Measurements from ENCODE around the gene SLC7A9. TPM values are rescaled to one million over a fixed set of nuclear protein-coding genes. Genes with fewer than 3 reads are reported as not detected.
"Not testable (repeated sequence)": the region's sequence is repeated elsewhere in the genome, so short reads cannot be mapped to it uniquely, and the experiment has no call there.

The SLC7A9 gene
- total RNA-seq, 1 donor from 2014 or later = 0.32 TPM

DNA sequence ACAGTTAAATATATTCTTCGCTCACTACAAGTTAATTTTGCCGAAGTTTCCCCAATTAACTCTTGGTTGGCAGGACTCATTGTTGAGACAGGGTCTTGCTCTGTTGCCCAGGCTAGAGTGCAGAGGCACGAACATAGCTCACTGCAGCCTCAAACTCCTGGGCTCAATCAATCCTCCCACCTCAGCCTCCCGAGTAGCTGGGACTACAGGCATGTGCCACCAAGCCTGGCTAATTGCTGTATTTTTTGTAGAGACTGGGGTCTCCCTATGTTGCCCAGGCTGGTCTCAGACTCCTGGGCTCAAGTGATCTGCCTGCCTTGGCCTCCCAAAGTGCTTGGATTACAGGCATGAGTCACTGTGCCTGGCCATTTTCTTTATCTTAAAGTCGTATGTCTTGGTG, 15.7 kb upstream of the SLC7A9 start:
- DNase-seq (ENCODE audit: low spot score) = not testable (repeated sequence)

DNA sequence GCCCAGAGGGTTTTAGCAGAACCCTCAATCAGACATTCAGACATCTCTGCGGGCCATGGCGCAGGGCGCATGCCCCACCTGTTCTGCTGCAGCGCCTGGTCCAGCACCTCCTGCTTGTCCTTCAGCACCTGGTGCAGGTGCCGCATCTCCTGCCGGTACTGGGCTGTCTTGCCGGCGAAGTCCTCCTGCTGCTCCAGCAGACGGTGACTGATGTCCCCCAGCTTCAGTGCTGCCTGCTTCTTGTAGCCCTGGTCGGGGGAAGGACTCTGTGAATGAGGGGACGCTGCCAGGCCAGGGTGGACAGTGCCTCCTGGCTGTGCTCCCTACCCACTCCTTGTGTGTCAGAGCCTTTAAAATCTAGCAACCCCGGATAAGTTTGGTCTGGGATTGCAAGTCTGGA, 12.2 kb upstream of the SLC7A9 start:
- no peak for DNase-seq (ENCODE audit: low spot score)

DNA sequence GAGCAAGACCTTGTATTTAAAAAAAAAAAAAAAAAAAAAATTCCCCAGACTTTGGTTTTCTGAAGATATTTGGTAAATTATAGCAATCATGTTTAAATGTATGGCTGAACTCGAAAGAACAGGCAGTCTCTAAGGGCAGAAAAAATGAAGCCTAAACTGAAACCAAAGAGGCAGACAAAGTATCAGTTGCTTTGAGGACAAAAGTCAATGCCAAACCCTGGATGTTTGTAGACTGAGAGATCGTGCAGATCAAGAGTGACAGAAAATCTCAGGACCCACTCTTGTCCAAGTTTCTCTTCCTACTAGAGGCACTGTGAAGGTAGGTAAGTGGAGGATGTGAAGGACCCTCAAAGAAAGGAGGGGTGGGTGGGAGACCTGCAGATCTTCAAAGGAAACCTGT, 11.1 kb upstream of the SLC7A9 start:
- no peak for DNase-seq (ENCODE audit: low spot score)

- DNase-seq (ENCODE audit: low spot score) = no peak
Measured at GRCh38 chr19:32879741-32880140, 10.2 kb upstream of the SLC7A9 start.

GRCh38 chr19:32878988-32879387, 9.4 kb upstream of the SLC7A9 start:
- DNase-seq (ENCODE audit: low spot score) = no peak

DNA sequence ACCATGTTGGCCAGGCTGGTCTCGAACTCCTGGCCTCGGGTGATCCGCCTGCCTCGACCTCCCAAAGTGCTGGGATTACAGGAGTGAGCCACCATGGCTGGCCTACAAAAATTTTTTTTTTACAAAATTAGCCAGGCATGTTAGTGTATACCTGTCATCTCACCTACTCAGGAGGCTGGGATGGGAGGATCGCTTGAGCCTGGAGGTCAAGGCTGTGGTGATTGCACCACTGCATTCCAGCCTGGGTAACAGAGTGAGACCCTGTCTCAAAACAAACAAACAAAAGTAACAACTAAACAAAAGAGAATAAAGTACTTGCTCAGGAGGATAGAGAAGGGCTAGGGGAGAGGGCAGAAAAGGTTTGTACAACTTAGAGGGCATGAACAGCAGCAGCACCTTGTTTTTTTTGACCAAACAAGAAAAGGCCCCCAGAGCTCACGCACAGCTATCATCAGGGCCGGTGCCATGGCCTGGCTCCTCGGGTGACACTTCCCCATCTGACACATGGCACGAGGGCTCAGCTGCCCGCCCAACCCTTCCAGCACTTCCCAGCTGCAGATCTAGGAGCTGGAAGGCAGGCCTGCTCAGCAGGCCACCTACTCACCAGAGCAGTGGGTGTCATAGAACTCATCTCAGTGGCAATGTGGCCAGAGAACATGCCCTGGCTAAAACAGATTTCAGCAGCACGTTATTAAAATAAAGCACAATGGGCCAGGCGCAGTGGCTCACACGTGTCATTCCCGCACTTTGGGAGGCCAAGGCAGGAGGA, 8.6 kb upstream of the SLC7A9 start:
- no peak for DNase-seq (ENCODE audit: low spot score)

DNA sequence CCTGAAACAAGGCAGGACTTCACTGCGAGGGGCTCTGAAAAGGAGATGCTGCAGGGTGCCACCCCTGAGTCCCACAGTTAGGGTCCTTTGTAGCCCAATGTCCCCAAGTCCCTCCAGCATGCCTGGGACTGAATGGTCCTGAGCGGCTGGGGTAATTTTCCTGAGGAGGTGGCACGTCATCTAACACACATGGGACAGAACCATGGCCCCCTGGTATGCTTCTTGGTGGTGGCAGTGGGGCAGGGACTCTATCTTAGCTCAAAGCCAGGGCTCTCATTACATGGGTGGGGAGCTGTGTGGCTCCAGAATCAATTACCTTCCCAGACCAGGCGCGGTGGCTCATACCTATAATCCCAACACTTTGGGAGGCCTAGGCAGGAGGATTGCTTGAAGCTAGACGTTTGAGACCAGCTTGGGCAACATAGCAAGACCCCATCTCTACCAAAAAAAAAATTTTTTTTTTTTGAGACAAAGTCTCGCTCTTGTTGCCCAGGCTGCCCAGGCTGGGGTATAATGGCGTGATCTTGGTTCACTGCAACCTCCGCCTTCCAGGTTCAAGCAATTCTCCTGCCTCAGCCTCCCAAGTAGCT, 7.9 kb upstream of the SLC7A9 start:
- no peak for DNase-seq (ENCODE audit: low spot score)

GRCh38 chr19:32876919-32877285, 7.3 kb upstream of the SLC7A9 start:
- no peak for DNase-seq (ENCODE audit: low spot score)

DNA sequence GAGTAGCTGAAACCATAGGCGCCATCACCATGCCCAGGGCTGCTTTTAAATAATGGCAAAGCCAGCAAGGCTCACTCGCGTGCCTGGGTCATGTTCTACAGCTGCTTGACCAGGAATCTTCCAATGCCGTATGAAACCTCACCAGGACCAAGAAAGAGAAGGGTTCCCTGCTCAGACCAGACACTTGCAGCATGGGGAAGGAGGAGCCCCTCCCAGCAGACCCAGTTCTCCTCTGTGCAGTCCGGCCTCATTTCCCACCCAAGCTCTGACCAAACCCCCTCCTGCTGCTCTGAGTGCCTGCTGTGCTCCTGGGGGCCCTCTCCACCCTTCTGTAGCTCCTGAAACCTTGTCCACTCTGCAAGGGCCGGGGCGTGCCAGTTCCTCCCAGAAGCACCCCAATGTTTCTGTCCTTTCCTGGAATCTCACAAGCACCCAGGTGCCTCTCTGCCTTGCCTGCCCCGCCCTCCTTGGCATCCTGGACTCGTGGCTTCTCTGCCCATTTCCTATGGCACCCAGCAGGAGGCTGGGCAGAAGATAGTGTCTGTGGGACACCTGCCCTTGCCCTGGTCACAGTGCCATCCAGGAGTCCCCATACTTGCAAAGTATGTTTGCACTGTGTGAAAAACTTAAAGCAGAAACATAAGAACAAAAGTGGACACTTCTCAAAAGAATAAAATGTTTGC, 6.8 kb upstream of the SLC7A9 start:
- no peak for DNase-seq (ENCODE audit: low spot score)

GRCh38 chr19:32875428-32875827, 5.9 kb upstream of the SLC7A9 start:
- DNase-seq (ENCODE audit: low spot score) = no peak

DNA sequence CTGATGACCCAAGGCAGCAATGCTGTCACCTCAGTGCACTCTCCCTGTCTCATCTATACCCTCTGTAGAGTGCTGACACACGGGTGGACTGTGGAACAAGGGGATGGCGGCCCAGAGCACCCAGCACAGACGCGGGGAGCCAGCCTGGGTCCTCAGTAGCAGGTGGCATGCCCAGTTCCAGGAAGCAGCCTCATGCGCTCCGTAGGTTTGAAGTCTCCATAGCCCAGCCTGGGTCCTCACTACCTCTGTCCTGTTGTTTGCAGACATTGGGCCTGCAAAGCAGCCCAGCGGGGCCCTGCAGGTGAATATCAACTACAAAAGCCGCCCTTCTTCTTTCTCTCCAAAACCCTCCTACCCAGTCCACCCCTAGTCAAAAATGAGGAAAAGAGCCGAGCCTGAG, 5.0 kb upstream of the SLC7A9 start:
- DNase-seq (ENCODE audit: low spot score) = no peak

- no peak for DNase-seq (ENCODE audit: low spot score)
Measured at GRCh38 chr19:32873247-32873959, 3.8 kb upstream of the SLC7A9 start.

- no peak for DNase-seq (ENCODE audit: low spot score)
Measured at GRCh38 chr19:32872391-32872790, 2.8 kb upstream of the SLC7A9 start.

DNA sequence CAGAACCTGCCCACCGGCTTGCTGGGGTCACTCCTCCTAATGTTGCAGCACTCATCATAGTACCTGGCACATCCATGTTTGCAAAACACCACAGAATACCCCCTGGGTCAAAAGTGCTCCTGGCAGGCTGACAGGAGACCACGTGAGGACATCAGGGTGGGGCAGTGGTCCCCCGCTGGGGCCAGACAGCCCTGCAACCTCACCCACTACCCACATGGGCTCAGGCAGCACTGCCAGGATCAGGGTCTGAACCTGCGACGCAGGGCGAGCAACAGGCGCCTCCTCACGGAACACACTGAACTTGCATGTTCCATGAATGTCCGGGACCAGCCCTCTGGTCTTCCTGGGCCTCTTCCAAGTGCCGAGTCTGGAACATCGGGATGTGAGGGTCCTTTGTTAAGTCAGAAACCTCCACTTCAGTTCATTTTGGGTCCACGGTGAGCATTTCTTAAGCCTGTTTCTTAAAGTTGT, 1.4 kb upstream of the SLC7A9 start:
- no peak for DNase-seq (ENCODE audit: low spot score)

DNA sequence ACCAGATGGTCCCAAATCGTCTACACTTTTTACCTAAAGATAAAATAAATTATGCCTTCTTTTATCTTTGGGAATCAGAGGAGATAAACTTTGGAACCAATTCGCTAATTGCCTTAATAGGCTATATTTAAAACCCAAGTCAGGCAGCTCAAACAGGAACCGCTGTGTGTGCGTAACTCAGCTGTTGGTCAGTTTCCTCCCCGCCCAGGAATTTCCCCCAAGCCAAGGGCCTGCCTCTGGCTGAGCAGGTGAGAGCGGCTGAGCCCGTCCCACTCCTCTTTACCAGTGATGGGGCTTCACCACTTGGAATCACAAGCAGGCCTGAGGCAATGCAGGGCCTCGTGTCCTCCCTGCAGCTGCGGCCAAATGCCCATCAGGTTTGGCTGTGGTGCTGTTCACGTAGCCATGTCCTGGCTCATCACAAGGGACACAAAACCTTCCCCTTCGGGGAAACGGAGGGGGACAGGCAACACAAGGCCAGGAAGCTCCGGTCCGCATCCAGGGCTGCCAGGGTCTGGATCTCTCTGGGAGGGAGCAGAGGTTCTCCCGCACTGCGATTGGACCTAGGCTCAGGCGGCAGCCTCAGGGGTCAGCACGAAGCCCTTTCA, 503 bp upstream of the SLC7A9 start:
- no peak for DNase-seq (ENCODE audit: low spot score)

DNA sequence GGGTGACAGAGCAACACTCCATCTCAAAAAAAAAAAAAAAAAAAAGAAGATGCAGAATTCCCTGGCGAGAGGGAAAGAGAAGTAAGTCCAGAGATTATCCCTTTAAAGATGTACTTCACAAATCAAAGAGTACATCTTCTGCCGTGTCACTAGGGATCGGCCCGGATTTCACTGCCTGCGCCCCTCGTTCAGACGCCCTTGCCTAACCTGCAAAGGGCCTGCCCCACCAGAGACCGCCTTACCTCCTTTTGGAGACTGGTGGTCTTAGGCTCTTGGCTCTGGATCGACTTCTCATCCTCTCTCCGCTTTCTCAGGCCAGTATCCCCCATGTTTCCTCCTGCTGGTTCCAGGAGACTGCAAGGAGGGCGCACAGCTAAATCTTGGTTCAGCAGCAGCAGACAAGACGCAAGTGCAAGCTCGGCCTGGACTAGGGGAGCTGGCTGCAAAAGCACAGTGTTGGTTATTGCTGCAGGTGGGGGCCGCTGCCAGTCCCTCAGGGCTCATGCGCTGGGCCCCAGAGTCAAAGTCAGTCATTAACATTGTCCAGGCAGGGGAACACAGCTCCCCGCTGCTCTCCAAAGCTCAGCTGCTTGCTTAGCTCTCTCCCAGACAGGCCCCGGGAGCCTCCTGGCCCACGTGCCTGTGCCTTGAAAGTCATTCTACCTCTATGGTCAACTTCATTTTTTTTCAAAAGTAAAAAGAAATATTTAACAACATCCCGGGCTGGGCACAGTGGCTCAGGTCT, 1.2 kb downstream of the SLC7A9 start:
- no peak for DNase-seq (ENCODE audit: low spot score)

- not testable (repeated sequence) for DNase-seq (ENCODE audit: low spot score)
Measured at GRCh38 chr19:32867436-32867835, 2.1 kb downstream of the SLC7A9 start.

DNA sequence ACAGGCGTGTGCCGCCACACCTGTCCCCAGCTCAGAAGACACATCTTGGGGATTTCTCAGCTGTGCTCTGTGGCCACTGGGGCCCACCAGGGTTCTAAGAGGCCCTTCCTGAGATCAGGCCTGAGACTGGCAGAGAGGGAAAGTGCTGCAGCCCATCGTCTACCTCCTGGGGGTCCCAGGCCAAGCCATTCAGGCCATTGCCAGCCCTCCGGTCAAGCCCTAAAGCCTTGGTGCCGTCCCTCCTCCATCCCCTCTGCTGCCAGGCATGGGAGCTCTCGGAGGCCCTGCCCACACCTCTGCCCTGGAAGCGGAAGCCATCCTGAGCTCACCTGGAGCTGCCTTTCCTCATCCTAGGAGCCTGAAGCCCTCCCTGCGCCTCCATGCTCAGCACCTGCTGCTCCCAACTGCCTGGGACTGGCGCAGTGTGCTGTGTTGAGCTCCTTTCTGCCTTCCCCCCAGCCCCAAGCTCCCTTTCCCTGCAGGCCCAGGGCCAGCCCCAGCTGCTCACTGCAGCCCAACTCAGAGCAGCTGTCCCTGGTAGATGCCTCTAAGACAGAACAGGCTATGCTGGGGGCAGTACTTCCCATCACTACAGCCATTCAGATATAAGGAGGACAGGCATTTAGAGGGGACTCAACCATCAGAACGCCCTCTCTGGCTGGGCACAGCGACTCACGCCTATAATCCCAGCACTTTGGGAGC, 2.9 kb downstream of the SLC7A9 start:
- DNase-seq (ENCODE audit: low spot score) = no peak

- DNase-seq (ENCODE audit: low spot score) = no peak
Measured at GRCh38 chr19:32866061-32866460, 3.5 kb downstream of the SLC7A9 start.

DNA sequence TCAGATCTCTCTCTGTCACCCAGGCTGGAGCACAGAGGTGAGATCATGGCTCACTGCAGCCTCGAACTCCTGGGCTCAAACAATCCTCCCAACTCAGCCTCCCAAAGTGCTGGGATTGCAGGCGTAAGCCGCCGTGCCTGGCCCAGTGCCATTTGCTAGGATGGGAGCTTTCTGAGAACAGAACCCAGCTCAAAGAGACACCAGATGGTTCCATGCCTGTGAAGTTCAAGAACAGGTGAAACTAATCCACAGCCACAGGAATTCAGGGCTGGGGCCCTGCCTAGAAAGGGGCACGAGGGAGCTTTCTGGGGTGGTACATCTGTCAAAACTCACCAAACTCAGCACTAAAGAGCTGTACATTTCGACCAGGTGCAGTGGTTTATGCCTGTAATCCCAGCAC, 4.2 kb downstream of the SLC7A9 start:
- no peak for DNase-seq (ENCODE audit: low spot score)
